Measurements from ENCODE around the gene C10orf90. TPM values are rescaled to one million over a fixed set of nuclear protein-coding genes. Genes with fewer than 3 reads are reported as not detected.

C10orf90 gene
- total RNA-seq, 1 donor from 2014 or later, result not detected

DNA sequence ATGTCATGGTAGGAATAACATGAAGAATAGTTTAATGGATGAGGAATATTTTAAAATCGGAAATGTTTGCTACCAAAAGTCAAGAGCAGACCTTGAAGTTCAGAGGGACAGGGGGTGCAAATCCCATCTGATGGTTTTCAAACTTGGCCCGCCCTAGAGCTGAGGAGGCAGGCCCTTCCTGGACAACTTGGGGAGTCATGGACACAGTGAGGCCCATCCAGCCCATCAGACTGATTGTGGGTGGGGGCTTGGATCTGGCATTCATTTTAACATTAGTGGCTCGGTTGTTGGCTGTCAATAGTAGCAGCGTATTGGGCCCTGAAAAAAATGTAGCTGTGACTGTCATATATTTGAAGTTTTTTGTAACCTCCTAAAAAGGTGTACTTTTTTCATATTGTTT is 2.0 kb downstream of the C10orf90 start:
- ChIA-PET CTCF (no interaction called here), POLR2A (no interaction called here)
- Mint-ChIP-seq H3K4me1 (no peaks in the 10 kb centered on the region), H3K4me3 (no peak overlapping the region), H3K27me3 (peaks cover under 1% of the 10 kb centered on the region), H3K36me3 (ENCODE audit: low read depth) (no peaks in the 10 kb centered on the region), H3K27ac (no peak overlapping the region), H3K9me3 (no peaks in the 10 kb centered on the region)
- intact Hi-C loops (cut with micrococcal nuclease), result no loop called here
- ATAC-seq (ENCODE audit: low read depth) (no peak), DNase-seq (no peak)
- TF ChIP-seq CTCF (IDR thresholded peaks at IDR 0.05), result no peak

DNA sequence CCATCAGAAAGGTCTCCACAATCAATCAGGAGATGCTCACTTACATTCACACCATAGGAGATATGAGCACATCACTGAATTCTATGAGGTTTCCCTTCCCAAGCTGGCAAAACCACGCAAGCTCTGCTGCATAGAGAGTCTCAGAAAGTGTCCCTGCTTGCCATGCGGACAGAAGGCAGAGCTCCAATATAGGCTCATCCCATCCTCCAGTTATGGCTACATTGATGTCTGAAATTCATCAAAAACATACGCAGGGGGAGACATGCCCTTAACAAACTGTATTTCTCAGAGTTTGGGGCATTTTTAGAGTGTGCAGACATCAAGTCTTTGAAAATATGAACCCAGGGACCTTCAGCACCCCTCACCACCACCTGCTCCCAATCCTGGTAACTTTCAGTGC is 2.9 kb downstream of the C10orf90 start:
- intact Hi-C loops (cut with micrococcal nuclease), result no loop called here
- no peak overlapping the region for H3K27ac Mint-ChIP-seq

GRCh38 chr10:126665207-126665606 is 5.3 kb downstream of the C10orf90 start:
- ChIA-PET POLR2A (no interaction called here), CTCF (no interaction called here)
- H3K4me3 Mint-ChIP-seq, result no peak overlapping the region
- H3K27me3 Mint-ChIP-seq, result peaks cover 2% of the 10 kb centered on the region
- no peaks in the 10 kb centered on the region for H3K4me1 Mint-ChIP-seq
- ATAC-seq (ENCODE audit: low read depth) (no peak), DNase-seq (no peak)
- no peaks in the 10 kb centered on the region for H3K9me3 Mint-ChIP-seq
- no peaks in the 10 kb centered on the region for H3K36me3 Mint-ChIP-seq (ENCODE audit: low read depth)
- no peak overlapping the region for H3K27ac Mint-ChIP-seq
- no peak for TF ChIP-seq CTCF (IDR thresholded peaks at IDR 0.05)
- intact Hi-C loops (cut with micrococcal nuclease), result no loop called here

More for the DNA sequence above, 2.9 kb downstream of the C10orf90 start:
- Mint-ChIP-seq H3K9me3 (no peaks in the 10 kb centered on the region), H3K4me1 (no peaks in the 10 kb centered on the region), H3K4me3 (no peak overlapping the region), H3K27me3 (peaks cover 2% of the 10 kb centered on the region), H3K36me3 (ENCODE audit: low read depth) (no peaks in the 10 kb centered on the region)
- ATAC-seq (ENCODE audit: low read depth) (no peak), DNase-seq (no peak)
- POLR2A ChIA-PET, result no interaction called here
- CTCF ChIA-PET, result no interaction called here
- no peak for TF ChIP-seq CTCF (IDR thresholded peaks at IDR 0.05)

DNA sequence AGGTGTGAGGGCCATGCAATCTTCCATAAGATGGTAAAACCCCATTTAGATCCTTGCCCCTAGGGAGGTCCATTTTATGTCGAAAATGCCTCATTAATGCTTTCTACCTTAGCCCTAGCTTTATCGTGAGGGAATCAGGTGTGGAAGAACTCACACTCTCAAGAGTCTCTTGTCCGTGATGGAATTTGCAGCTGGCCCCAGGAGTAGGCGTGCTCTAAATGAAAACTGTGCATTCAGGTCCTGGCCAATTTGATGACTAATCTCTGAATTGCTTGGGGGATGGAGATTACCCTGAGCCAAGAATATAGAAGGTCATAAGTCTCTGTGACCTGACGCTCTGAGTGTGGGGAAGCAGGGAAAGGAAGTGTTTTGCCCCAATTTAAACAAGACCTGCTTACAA is 6.6 kb downstream of the C10orf90 start:
- no peak overlapping the region for H3K4me3 Mint-ChIP-seq
- DNase-seq (no peak), ATAC-seq (ENCODE audit: low read depth) (no peak)
- POLR2A ChIA-PET, result no interaction called here
- intact Hi-C loops (cut with micrococcal nuclease), result no loop called here
- H3K9me3 Mint-ChIP-seq, result no peaks in the 10 kb centered on the region
- no peak for TF ChIP-seq CTCF (IDR thresholded peaks at IDR 0.05)
- H3K27ac Mint-ChIP-seq, result no peak overlapping the region
- CTCF ChIA-PET, result no interaction called here
- H3K36me3 Mint-ChIP-seq (ENCODE audit: low read depth), result no peaks in the 10 kb centered on the region
- H3K27me3 Mint-ChIP-seq, result peaks cover 2% of the 10 kb centered on the region
- H3K4me1 Mint-ChIP-seq, result no peaks in the 10 kb centered on the region

DNA sequence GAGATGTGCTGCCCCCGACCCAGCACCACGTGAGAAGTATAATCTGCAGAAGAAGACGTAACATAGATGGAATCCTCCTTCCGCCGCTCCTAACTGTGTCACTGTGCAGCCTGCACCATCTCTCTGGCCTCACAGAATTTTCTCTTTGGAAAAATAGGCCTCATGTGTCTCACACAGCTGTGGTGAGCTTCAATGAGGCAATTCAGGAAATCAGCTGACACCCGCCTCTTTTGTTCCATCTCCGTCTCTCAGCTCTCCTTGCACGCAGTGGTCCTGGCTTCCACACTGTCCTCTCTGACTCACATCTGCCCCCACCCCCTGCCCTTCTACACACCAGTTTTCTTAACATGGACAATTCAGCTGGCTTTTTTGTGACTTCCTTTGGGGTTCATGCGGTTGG is 7.2 kb downstream of the C10orf90 start:
- POLR2A ChIA-PET, result no interaction called here

More for the DNA sequence above, 7.2 kb downstream of the C10orf90 start:
- no peaks in the 10 kb centered on the region for H3K9me3 Mint-ChIP-seq
- H3K4me3 Mint-ChIP-seq, result no peak overlapping the region
- ATAC-seq (ENCODE audit: low read depth), result no peak
- intact Hi-C loops (cut with micrococcal nuclease), result no loop called here
- CTCF ChIA-PET, result no interaction called here
- H3K36me3 Mint-ChIP-seq (ENCODE audit: low read depth), result no peaks in the 10 kb centered on the region
- no peak overlapping the region for H3K27ac Mint-ChIP-seq
- H3K27me3 Mint-ChIP-seq, result peaks cover 2% of the 10 kb centered on the region
- H3K4me1 Mint-ChIP-seq, result no peaks in the 10 kb centered on the region
- TF ChIP-seq CTCF (IDR thresholded peaks at IDR 0.05), result no peak
- no peak for DNase-seq
